ENCODE data around the gene PEX6. TPM values are rescaled to one million over a fixed set of nuclear protein-coding genes. Genes with fewer than 3 reads are reported as not detected.
A peak's percentile ranks its signal among the peaks of the same experiment; 100 is the strongest.

PEX6 gene
- total RNA-seq, 6 donors from 2014 or later, result 6.5 to 36.7 (median 21.0) TPM

DNA sequence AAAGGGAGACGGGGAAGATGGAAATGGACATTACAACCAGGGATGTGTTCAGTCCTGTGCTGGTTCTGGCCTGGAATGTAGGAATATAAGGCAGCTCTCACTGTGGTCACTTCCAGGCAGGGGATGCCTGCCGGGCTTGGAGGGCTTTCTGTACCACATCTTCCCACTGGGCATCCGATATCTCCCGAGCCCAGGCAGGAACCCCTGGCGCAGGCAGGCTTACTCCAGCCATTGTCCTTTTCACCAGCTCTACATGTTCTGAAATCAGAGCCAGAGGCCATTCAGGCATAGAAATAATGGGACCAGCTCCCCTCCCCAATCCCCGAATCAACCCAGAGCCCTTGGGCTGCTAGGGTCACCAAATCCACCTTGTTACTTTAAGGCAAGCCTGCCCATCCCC is 33.4 kb upstream of the PEX6 start:
- H3K9me3 ChIP-seq, result no peaks in the 10 kb centered on the region
- ATAC-seq (ENCODE audit: low FRiP score in 2 of 2) (no peak), DNase-seq (no peak)
- H3K27me3 ChIP-seq, result no peaks in the 10 kb centered on the region
- WGBS, 2 donors, result 92 to 93% methylated on average over 6 of the region's 6 CpGs
- H3K4me1 ChIP-seq, result peaks cover 36 to 44% (median 40%) of the 10 kb centered on the region in 4 donors
- no peak for TF ChIP-seq EP300 (IDR thresholded peaks at IDR 0.05)
- TF ChIP-seq POLR2AphosphoS5 (IDR thresholded peaks at IDR 0.05), result no peak
- no peak for TF ChIP-seq POLR2A (IDR thresholded peaks at IDR 0.05)
- TF ChIP-seq CTCF (IDR thresholded peaks at IDR 0.05), result no peak
- H3K4me3 ChIP-seq, result peak overlapping the region in 1 of 4 donors; percentile 97
- H3K36me3 ChIP-seq, result peaks cover 1 to 55% (median 50%) of the 10 kb centered on the region in 4 donors
- H3K27ac ChIP-seq, result peak overlapping the region in 1 of 4 donors; percentile 80

DNA sequence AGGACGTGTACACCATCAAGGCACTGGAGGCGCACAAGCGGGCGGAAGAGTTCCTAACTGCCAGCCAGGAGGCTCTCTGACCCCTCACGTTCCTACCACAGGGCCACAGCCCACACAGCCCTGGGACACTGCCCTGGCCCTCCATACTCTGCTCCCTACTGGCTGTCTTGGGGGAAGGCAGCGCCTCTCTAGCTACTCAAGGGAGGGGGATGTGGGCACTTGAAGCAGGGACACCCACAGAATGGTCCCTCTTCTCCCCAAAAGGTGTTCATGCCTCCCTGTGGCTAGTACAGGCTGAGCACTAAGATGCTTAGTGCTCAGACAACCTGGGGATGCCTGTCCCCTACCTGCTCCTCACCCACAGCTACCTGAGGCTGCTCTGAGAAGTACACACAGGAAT is 32.2 kb upstream of the PEX6 start:
- Histone ChIP-seq H3K4me1 (peaks cover 26 to 32% (median 29%) of the 10 kb centered on the region in 4 donors), H3K36me3 (peaks cover 8 to 62% (median 57%) of the 10 kb centered on the region in 4 donors), H3K27me3 (no peaks in the 10 kb centered on the region), H3K9me3 (no peaks in the 10 kb centered on the region), H3K4me3 (no peak overlapping the region), H3K27ac (no peak overlapping the region)
- DNase-seq (no peak), ATAC-seq (ENCODE audit: low FRiP score in 2 of 2) (no peak)
- 86 to 88% methylated on average over 6 of the region's 6 CpGs for WGBS, 2 donors
- TF ChIP-seq POLR2AphosphoS5 (IDR thresholded peaks at IDR 0.05), result no peak
- TF ChIP-seq EP300 (IDR thresholded peaks at IDR 0.05), result no peak
- TF ChIP-seq POLR2A (IDR thresholded peaks at IDR 0.05), result no peak
- TF ChIP-seq CTCF (IDR thresholded peaks at IDR 0.05), result no peak

DNA sequence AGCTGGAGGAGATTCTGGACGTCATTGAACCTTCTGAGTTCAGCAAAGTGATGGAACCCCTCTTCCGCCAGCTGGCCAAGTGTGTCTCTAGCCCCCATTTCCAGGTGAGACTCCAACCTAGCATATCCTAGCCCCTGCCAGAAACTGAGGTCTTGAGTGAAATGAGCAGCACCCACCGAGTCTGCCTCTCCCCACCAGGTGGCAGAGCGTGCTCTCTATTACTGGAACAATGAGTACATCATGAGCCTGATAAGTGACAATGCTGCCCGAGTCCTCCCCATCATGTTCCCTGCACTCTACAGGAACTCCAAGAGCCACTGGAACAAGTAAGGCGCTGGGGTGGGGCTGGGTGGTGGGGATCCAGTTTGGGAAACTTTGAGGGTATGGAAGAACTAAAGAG is 30.1 kb upstream of the PEX6 start:
- WGBS, 2 donors, result 69 to 71% methylated on average over 6 of the region's 6 CpGs
- Histone ChIP-seq H3K4me3 (no peak overlapping the region), H3K27ac (no peak overlapping the region), H3K9me3 (no peaks in the 10 kb centered on the region), H3K27me3 (no peaks in the 10 kb centered on the region), H3K36me3 (peaks cover 8 to 68% (median 62%) of the 10 kb centered on the region in 4 donors), H3K4me1 (peaks cover 10 to 15% (median 13%) of the 10 kb centered on the region in 4 donors)
- DNase-seq (no peak), ATAC-seq (ENCODE audit: low FRiP score in 2 of 2) (no peak)
- TF ChIP-seq CTCF (IDR thresholded peaks at IDR 0.05) (peak in 3 of 6 experiments; percentile 9 to 27 (median 11)), EP300 (IDR thresholded peaks at IDR 0.05) (no peak)

DNA sequence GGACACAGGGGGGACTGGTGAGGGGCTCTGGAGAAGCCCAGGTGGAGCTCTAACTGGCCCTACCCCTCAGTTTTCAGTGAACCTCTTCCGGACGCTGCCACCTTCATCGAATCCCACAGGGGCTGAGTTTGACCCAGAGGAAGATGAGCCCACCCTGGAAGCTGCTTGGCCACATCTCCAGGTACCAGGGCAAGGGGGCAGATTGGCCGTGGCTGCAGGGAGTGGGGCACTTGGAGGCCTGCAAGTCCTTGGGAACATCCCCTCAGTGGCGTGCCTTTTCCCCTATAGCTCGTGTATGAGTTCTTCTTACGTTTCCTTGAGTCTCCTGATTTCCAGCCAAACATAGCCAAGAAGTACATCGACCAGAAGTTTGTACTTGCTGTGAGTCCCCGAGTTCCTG is 28.1 kb upstream of the PEX6 start:
- Histone ChIP-seq H3K9me3 (no peaks in the 10 kb centered on the region), H3K27me3 (no peaks in the 10 kb centered on the region), H3K27ac (no peak overlapping the region), H3K4me3 (no peak overlapping the region), H3K36me3 (peaks cover 8 to 70% (median 61%) of the 10 kb centered on the region in 4 donors), H3K4me1 (peaks cover 0 to under 1% (median 0%) of the 10 kb centered on the region in 4 donors)
- no peak for DNase-seq
- no peak for ATAC-seq (ENCODE audit: low FRiP score in 2 of 2)
- WGBS, 2 donors, result 88 to 96% methylated on average over 6 to 9 of the region's 9 CpGs
- TF ChIP-seq CTCF (IDR thresholded peaks at IDR 0.05), result no peak

DNA sequence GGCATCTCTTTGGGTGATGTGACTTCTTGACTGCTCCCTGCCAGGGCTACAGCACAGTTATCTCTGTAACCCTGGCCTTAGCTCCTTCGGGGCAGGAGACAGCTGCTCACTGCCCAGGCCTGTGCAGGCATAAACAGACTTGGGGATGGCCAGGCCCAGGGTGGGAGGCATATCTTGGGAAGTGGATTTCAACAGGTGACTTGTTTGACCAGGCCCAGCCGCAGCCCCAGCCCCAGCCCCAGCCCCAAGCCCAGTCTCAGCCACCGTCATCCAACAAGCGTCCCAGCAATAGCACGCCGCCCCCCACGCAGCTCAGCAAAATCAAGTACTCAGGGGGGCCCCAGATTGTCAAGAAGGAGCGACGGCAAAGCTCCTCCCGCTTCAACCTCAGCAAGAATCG is 27.3 kb upstream of the PEX6 start:
- no peak overlapping the region for H3K27ac ChIP-seq
- H3K27me3 ChIP-seq, result no peaks in the 10 kb centered on the region
- no peaks in the 10 kb centered on the region for H3K4me1 ChIP-seq
- no peak overlapping the region for H3K4me3 ChIP-seq
- no peaks in the 10 kb centered on the region for H3K9me3 ChIP-seq
- no peak for ATAC-seq (ENCODE audit: low FRiP score in 2 of 2)
- DNase-seq, result peak in 1 of 2 donors; percentile 56
- WGBS, 2 donors, result 95 to 96% methylated on average over 5 to 11 of the region's 11 CpGs
- H3K36me3 ChIP-seq, result peaks cover 8 to 61% (median 52%) of the 10 kb centered on the region in 4 donors
- TF ChIP-seq POLR2AphosphoS5 (IDR thresholded peaks at IDR 0.05), result no peak
- no peak for TF ChIP-seq EP300 (IDR thresholded peaks at IDR 0.05)
- TF ChIP-seq CTCF (IDR thresholded peaks at IDR 0.05), result no peak
- TF ChIP-seq POLR2A (IDR thresholded peaks at IDR 0.05), result no peak

All from upper lobe of left lung (tissue), 6 donors.